NCI-H2171 (cell line): ENCODE measurements around the gene CFD.
"Not testable (repeated sequence)": the region's sequence is repeated elsewhere in the genome, so short reads cannot be mapped to it uniquely, and the experiment has no call there.

Experiments
- DNase-seq: peaks from one replicate; lab custom pipeline; 2025; lab: John Stamatoyannopoulos, UW

The CFD gene

GRCh38 chr19:888581-889385, 29.3 kb downstream of the CFD start:
- no peak for DNase-seq

DNA sequence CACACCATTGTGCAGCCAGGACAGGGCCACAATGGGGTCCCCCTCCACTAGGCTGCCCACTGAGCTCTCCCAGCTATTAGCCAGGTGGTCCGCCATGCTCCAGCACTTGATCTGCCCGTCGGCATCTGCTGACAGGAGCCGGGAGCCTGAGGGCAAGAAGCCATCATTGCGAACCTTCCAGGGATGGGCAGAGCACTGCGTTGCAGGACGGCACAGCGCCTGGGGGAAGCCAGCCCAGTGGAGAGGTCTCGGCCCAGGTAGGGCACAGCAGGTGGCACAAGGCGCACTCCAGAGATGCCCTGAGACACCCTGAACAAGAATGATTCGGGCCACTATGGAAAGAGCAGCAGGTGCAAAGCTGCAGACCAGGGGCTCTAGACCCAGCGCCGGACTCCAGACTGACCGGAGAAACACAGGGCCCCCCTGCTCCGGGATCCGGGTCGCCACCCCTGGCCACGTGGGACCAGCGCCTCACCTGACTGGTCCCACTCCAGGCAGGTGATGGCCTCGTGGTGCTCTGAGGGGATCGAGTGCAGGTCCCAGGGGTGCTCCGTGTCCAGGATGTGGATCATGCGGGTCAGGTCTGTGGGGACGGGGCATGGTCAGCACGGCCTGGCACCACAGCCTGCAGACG, 30.3 kb downstream of the CFD start:
- no peak for DNase-seq

DNA sequence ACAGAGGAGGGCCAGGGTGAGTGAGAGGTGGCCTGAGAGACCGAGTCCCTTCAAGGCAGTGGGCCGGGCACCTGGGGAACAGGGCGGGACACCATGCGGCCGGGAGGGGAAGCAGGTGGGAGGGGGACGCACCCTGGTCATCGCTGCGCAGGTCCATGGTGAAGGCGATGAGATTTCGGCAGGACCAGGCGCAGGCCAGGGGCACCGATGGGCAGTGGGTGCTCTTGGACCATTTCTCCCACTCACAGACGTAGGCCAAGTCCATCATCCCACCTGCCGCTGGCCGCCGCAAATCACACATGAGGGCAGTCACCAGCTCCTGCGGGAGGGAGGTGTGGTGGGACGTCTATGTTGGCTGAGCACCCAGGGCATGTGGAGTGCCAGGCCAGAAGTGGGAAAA, 31.4 kb downstream of the CFD start:
- DNase-seq: no peak

DNA sequence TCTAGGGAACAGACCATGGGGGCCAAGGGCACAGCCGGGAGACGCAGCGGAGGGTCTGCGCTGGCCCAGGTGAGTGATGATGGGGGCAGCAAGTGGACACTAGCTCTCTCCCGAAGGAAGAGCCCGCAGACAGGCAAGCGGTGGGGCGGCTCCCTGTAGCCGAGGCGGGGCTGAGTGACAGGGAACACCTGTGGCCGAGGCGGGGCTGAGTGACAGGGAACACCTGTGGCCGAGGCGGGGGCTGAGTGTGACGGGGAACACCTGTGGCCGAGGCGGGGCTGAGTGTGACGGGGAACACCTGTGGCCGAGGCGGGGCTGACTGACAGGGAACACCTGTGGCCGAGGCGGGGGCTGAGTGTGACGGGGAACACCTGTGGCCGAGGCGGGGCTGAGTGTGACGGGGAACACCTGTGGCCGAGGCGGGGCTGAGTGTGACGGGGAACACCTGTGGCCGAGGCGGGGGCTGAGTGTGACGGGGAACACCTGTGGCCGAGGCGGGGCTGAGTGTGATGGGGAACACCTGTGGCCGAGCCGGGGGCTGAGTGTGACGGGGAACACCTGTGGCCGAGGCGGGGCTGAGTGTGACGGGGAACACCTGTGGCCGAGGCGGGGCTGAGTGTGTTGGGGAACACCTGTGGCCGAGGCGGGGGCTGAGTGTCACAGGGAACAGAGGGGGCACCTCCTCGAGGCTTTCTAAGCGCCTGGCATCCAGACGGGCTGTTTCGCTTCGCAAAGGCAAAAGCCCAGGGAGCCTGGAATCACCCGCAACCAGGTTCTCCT, 32.1 kb downstream of the CFD start:
- not testable (repeated sequence) for DNase-seq

GRCh38 chr19:892243-892893, 32.9 kb downstream of the CFD start:
- no peak for DNase-seq

- peak; percentile 92 for DNase-seq
Measured at GRCh38 chr19:892894-893689, 33.6 kb downstream of the CFD start, which contains the start of the genes MED16 and RNU6-9. TSS of gene MED16 (minus strand) at chr19:893187. CDS start at chr19:891131, 2,056 bp downstream. TSS of gene RNU6-9 (plus strand) at chr19:893484.

DNA sequence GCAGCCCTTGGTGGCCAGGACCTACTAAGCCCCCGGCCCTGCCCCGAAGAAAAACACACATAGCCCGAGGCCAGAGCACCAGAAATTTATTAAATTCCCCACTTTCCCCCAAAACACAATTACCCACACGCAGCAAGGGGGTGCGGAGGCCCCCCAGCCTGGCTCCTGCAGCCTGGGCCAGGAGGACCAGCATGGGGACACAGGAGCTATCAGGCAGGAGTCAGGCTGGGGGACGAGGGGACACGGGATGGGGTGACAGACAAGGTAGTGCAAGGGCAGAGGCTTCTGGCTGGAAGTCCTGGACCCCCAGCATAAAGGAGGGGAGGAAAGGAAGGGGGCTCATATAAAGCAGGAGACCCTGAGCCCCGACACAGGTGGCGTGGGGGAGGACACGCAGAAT, 37.0 kb downstream of the CFD start:
- DNase-seq: no peak

- no peak for DNase-seq
Measured at GRCh38 chr19:896999-897398, 37.5 kb downstream of the CFD start.

DNA sequence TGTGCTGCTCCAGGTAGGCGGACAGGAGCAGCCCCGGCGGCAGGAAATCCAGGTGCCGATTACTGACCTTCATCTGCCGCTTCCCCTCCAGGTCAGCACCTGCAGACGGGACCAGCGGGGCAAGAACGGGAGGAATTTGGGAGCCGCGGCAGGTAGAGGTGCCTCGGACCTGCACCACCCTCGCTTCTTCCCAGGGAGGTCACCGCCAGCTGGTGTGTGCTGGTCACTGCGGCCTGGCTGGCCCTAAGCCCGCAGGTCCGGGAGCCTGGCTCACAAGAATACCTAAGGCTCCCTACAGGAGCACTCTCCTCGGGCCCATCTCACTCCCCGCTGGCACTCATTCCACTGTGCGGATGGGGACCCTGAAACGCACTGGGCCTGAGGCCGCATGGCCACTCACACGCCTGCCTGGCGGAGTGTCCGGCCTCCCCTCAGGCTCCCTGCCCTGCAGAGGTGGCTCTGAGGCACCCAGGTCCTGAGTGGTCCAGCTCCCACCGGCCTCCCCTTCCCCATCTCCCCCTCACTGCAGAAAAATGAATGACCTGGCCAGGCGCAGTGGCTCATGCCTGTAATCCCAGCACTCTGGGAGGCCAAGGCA, 38.1 kb downstream of the CFD start:
- no peak for DNase-seq

DNA sequence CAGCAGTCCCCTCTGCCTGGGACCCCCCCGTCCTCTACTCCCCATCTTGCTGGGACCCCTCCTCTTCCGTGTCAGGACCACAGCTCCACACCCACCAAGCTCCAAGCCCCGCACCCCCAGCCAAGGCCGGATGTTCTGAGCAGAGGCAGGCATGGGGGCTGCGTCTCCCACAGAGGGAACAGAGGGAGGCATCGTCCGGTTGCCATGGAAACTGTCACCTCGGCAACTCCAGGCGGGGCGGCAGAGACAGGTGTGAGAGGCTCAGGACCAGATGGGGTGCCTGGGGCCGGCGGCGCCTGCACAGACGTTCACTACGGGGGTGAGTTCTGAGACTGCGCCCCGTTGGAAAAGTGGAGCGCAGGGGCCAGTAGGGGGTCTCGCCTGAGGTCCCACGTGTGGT, 39.2 kb downstream of the CFD start:
- peak; percentile 96 for DNase-seq

DNA sequence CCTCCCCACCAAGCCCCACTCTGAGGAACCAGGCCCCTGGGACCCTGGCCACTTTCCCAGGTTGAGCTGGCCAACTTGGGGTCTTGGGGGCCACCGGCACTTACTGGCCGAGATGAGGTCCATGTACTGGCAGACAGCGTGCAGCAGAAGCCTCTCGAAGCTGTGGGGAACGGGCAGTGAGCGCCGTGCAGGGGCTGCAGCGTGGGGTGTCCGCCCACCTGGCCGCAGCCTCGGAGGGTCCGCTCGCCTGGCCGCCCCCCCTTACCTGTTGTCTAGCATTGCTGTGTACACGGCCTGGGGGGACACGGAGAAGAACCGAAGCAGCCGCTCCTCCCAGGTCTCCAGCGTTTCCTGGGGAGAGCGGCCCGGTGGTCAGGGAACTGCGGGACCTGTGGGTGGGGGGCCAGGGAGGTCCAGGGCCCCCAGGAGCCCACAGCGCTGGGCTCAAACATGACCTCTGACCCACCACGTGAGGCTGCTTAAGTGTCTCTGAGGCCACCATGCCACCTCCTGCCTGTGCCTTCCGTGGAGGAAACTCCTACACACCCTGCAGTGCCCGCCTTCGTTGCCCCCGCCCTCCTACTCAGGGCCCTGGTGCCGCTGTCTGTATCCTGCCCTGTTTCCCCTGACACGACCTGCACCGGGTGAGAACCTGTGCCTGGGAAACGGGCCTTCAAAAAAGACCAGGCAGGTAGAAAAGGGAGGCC, 40.0 kb downstream of the CFD start:
- no peak for DNase-seq

DNA sequence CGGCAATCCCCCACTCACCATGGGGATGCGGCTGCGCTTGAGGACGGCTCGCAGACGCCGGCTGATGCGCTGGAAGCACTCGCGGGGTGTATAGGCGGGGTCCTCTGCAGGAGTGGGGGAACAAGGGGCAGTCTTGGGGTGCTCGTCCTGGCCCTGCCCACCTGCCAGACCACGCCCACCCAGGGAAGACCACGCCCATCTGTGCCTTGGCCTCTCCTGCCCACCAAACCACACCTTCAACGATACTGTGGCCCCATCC, 40.5 kb downstream of the CFD start:
- DNase-seq: no peak

DNA sequence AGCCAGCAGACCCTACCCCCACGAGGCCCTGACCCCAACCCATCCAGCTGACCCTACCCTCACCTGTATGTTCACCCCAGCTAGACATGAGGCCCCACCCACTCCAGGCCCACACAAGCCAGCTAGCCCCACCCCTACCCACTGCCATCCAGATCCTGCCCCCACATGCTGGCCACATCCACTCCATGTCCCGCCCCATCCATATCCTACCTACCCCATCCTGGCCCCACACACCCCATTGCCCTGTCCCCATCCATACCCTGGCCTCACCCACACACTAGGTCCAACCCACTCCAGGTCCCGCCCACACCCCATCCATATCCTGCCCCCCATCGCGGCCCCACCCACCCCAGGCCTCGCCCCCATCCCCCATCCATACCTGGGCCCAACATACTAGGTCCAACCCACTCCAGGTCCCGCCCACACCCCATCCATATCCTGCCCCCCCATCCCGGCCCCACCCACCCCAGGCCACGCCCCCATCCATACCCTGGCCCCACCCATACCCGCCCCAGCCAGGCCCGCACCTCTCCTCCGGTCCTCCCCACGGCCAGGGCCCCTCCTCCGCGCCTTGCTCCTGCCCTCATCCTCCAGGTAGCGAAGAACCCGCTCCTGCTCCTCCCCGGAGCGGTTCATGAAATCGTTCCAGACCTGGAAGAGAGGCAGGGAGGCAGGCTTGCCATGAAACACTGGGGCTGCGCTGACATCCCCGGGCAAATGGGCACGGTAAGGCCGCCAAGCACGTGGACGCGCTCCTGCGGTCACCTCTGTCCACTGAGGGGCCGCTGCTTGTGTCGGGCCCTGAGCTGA, 41.0 kb downstream of the CFD start:
- DNase-seq: peak; percentile 39

GRCh38 chr19:901216-902092, 42.0 kb downstream of the CFD start:
- no peak for DNase-seq

GRCh38 chr19:902093-902370, 42.6 kb downstream of the CFD start:
- DNase-seq: no peak

DNA sequence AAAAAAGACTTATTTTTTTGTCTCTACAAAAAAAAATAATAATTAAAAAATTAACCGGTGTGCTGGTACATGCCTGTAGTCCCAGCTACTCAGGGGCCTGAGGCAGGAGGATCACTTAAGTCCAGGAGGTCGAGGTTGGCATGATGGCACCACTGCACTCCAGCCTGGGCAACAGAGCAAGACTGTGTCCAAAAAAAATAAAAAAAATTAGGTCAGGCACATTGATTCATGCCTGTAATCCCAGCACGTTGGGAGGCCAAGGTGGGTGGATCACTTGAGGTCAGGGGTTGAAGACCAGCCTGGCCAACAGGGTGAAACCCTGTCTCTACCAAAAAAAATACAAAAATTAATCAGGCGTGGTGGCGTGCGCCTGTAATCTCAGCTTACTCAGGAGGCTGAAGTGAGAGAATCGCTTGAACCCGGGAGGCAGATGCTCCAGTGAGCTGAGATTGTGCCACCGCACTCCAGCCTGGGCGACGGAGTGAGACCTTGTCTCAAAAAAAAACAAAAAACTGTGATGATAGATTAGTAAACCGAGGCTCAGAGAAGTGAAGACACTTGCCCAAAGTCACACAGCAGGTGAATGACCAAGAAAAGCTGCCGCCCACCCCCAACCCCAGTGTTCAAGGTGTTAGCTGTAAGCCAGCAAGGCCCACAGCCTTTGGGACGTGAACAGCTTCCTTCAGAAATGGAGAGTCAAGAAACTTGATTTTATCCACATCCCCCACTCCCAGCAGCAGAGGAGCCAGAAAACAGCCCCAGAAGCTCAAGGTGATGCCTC, 43.2 kb downstream of the CFD start:
- DNase-seq: no peak

GRCh38 chr19:903266-903797, 43.9 kb downstream of the CFD start:
- DNase-seq: no peak

- DNase-seq: no peak
Measured at GRCh38 chr19:904545-904944, 45.1 kb downstream of the CFD start.
